K562 (cell line): ENCODE results near the gene DHRS13. TPM values are rescaled to one million over a fixed set of nuclear protein-coding genes. Genes with fewer than 3 reads are reported as not detected.
A peak's percentile ranks its signal among the peaks of the same experiment; 100 is the strongest.
"Not testable (repeated sequence)": the region's sequence is repeated elsewhere in the genome, so short reads cannot be mapped to it uniquely, and the experiment has no call there.

Source experiments
- ATAC-seq: fragments of 200-7000 bp; cut with Tn5 transposase; 3 replicates; pipeline ENCODE4 v1.9.1; 2020; ENCODE audit warnings: moderate library complexity
- BruUV-seq: library from RNA; stranded (reverse); fragments of 400-500 nt; replicated peaks from 2 replicates; lab custom pipeline; 2021; lab: Mats Ljungman, UMichigan
- CTCF ChIA-PET: fragments of 300-600 bp; formaldehyde crosslinking; extraction: SDS; loops from one replicate; lab custom pipeline; 2021; ENCODE audit warnings: low intra/inter-chr PET ratio; lab: Yijun Ruan, JAX
- POLR2A ChIA-PET: fragments of 300-600, 350-650 bp; sonication (Branson Sonifier 250); formaldehyde crosslinking; extraction: SDS; loops from one replicate; lab custom pipeline; 2021; ENCODE audit warnings: antibody characterized with exemption, inconsistent platforms; lab: Yijun Ruan, JAX
- DNase-seq, 4 experiments: peaks; one replicate each; pipeline versions ENCODE4 v3.0.0 to v3.0.0-alpha.2; 2011 to 2018; ENCODE audit warnings: low spot score in 3 of 4, mixed read lengths in 3 of 4; ENCODE audit errors: extremely low read depth in 1 of 4
- FAIRE-seq: peaks from 2 replicates; lab custom pipeline; 2011; peaks lifted over from hg19 to GRCh38; lab: Jason Lieb, UNC
- H2AFZ ChIP-seq: 2 replicates; pipeline ENCODE4 v1.6.0; 2011; ENCODE audit warnings: low read depth, low read length, control low read depth, inconsistent platforms
- H3K27ac ChIP-seq: fragments of 200-600 bp; 3 replicates; pipeline ENCODE4 v1.8.0; 2011; ENCODE audit warnings: low read depth, mild to moderate bottlenecking, control low read depth, inconsistent platforms, low read length, moderate library complexity, mixed read lengths; ENCODE audit errors: extremely low read depth
- H3K27me3 ChIP-seq, 2 experiments: fragments of 300-600 bp in 1 of 2; 2 replicates in 1 of 2; 3 replicates in 1 of 2; pipeline versions ENCODE4 v1.6.0 to v1.8.0; 2011; ENCODE audit warnings: inconsistent platforms in 2 of 2, low read length in 2 of 2, mild to moderate bottlenecking in 1 of 2, mixed read lengths in 1 of 2, moderate library complexity in 1 of 2; ENCODE audit not compliant: control insufficient read depth in 2 of 2, insufficient read depth in 2 of 2
- H3K36me3 ChIP-seq: fragments of 300-600 bp; 3 replicates; pipeline ENCODE4 v1.8.0; 2011; ENCODE audit warnings: mild to moderate bottlenecking, low read length, inconsistent platforms; ENCODE audit not compliant: control insufficient read depth, insufficient read depth
- H3K4me1 ChIP-seq, 2 experiments: fragments of 200-600 bp in 1 of 2; replicated peaks in 1 of 2; 2 replicates in 1 of 2; 3 replicates in 1 of 2; pipeline versions ENCODE4 v1.5.1 to v1.8.0; 2011; ENCODE audit warnings: inconsistent platforms in 2 of 2, low read length in 2 of 2, mild to moderate bottlenecking in 1 of 2, mixed read lengths in 1 of 2, moderate library complexity in 1 of 2; ENCODE audit not compliant: control insufficient read depth in 2 of 2, insufficient read depth in 2 of 2
- H3K4me2 ChIP-seq: 2 replicates; pipeline ENCODE4 v1.6.1; 2011; ENCODE audit warnings: low read length, control low read depth, inconsistent platforms, mixed read lengths; ENCODE audit not compliant: insufficient read depth
- H3K4me3 ChIP-seq: fragments of 200-600 bp; sonication (generic), shearing (Covaris generic); 2 replicates; pipeline ENCODE4 v1.5.1; 2016; ENCODE audit warnings: control low read depth, inconsistent platforms
- H3K79me2 ChIP-seq: fragments of 200-600 bp; 3 replicates; pipeline ENCODE4 v1.8.0; 2011; ENCODE audit warnings: low read length, inconsistent platforms; ENCODE audit not compliant: control insufficient read depth, insufficient read depth
- H3K9ac ChIP-seq, 2 experiments: 2 replicates each; pipeline versions ENCODE4 v1.6.0 to v1.6.1; 2011; ENCODE audit warnings: low read depth in 2 of 2, low read length in 2 of 2, control low read depth in 1 of 2, inconsistent platforms in 1 of 2, mild to moderate bottlenecking in 1 of 2, mixed read lengths in 1 of 2; ENCODE audit not compliant: insufficient read depth in 1 of 2
- H3K9me1 ChIP-seq: one replicate; pipeline ENCODE4 v1.6.0; 2011; ENCODE audit warnings: inconsistent platforms, mild to moderate bottlenecking, low read length, moderate library complexity; ENCODE audit not compliant: control insufficient read depth, insufficient read depth
- H3K9me3 ChIP-seq: replicated peaks from 2 replicates; pipeline ENCODE4 v1.5.1; 2011; ENCODE audit warnings: low read depth, low read length, inconsistent platforms; ENCODE audit not compliant: control insufficient read depth, insufficient read depth
- H4K20me1 ChIP-seq: replicated peaks from 2 replicates; pipeline ENCODE4 v1.6.1; 2011; ENCODE audit warnings: low read length, inconsistent platforms, mixed read lengths; ENCODE audit not compliant: control insufficient read depth, insufficient read depth
- ATF3 ChIP-seq, 2 experiments: fragments of 450-650 bp in 1 of 2; sonication (generic) in 1 of 2; formaldehyde crosslinking in 1 of 2; IDR thresholded peaks in 1 of 2; conservative IDR thresholded peaks in 1 of 2; 2 replicates each; pipeline versions ENCODE4 v1.6.1 to v1.8.1; 2016 to 2023; ENCODE audit warnings: mild to moderate bottlenecking in 2 of 2, moderate library complexity in 2 of 2, inconsistent platforms in 1 of 2, missing genetic modification reagents in 1 of 2
- ATF4 ChIP-seq: fragments of 450-650 bp; formaldehyde crosslinking; IDR thresholded peaks from 2 replicates; pipeline ENCODE4 v1.4.0; 2022; ENCODE audit warnings: mild to moderate bottlenecking, moderate library complexity
- CBX3 ChIP-seq, 2 experiments: IDR thresholded peaks; 1 replicate in 1 of 2; 2 replicates in 1 of 2; pipeline ENCODE4 v1.6.1; 2012; ENCODE audit warnings: inconsistent platforms in 2 of 2, low read length in 2 of 2, borderline replicate concordance in 1 of 2, control low read depth in 1 of 2
- CEBPB ChIP-seq: fragments of 450-650 bp; IDR thresholded peaks from 2 replicates; pipeline ENCODE4 v1.6.1; 2016; ENCODE audit warnings: missing genetic modification characterization, missing compliant biosample characterization
- CEBPG ChIP-seq, 3 experiments: fragments of 200-800 bp in 1 of 3; sonication (Bioruptor generic) in 1 of 3; sonication (generic) in 1 of 3; formaldehyde crosslinking in 1 of 3; IDR thresholded peaks in 2 of 3; conservative IDR thresholded peaks in 1 of 3; 2 replicates each; pipeline versions ENCODE4 v1.6.1 to v1.8.0; 2016 to 2022; ENCODE audit warnings: missing compliant biosample characterization in 2 of 3, missing genetic modification characterization in 2 of 3, mild to moderate bottlenecking in 1 of 3, missing genetic modification reagents in 1 of 3
- IRF9 ChIP-seq: fragments of 450-650 bp; IDR thresholded peaks from 2 replicates; pipeline ENCODE4 v1.6.1; 2016; ENCODE audit warnings: missing biosample characterization, missing genetic modification characterization
- PHF20 ChIP-seq: fragments of 450-650 bp; IDR thresholded peaks from 2 replicates; pipeline ENCODE4 v1.6.1; 2018; ENCODE audit not compliant: partially characterized antibody
- SMAD4 ChIP-seq: fragments of 250-450 bp; sonication (Bioruptor Pico); conservative IDR thresholded peaks from 2 replicates; pipeline ENCODE4 v1.8.0; 2021; ENCODE audit warnings: inconsistent platforms, mild to moderate bottlenecking, moderate library complexity
- SMARCA4 ChIP-seq: fragments of 450-650 bp; IDR thresholded peaks from 2 replicates; pipeline ENCODE4 v1.6.1; 2016
- TRIM24 ChIP-seq, 2 experiments: fragments of 450-650 bp; IDR thresholded peaks; 2 replicates each; pipeline ENCODE4 v1.6.1; 2016
- TRIM28 ChIP-seq: fragments of 450-650 bp; IDR thresholded peaks from 2 replicates; pipeline ENCODE4 v1.6.1; 2017
- ZEB2 ChIP-seq: fragments of 450-650 bp; IDR thresholded peaks from 2 replicates; pipeline ENCODE4 v1.6.1; 2016
- ZNF316 ChIP-seq: fragments of 450-650 bp; IDR thresholded peaks from 2 replicates; pipeline ENCODE4 v1.6.1; 2016
- WGBS: fragments of 100-300 bp; shearing (Covaris generic); methylation state at CpG from one replicate; pipeline ENCODE4 v1.1.6; 2016; ENCODE audit warnings: low coverage, mixed read lengths; ENCODE audit not compliant: insufficient coverage; ENCODE audit errors: missing lambda C conversion rate; 5-methylcytosine and 5-hydroxymethylcytosine counted together
- in situ Hi-C: fragments of 300-500 bp; cut with MboI; formaldehyde crosslinking; loops from 4 replicates; pipeline ENCODE4 v1.15.0; 2018; ENCODE audit warnings: inconsistent platforms, mixed read lengths
- intact Hi-C: fragments of 100-400 bp; cut with micrococcal nuclease; formaldehyde crosslinking; loops from 2 replicates; pipeline ENCODE4 v1.14.2; 2022
- polyA plus RNA-seq, 8 experiments: library from polyadenylated mRNA; depleted of rRNA in 4 of 8; stranded (reverse) in 5 of 8; unstranded in 3 of 8; fragments of >200 nt; fragmentation: Nextera tagmentation in 2 of 8; fragmentation: Illumina TruSeq in 1 of 8; extraction: Ambion mirVana in 2 of 8; extraction: Trizol in 1 of 8; gene quantifications; 2 replicates each; pipeline versions ENCODE4 v1.2.1 to v1.2.3, GENCODE V29; 2011 to 2014; ENCODE audit warnings: inconsistent platforms in 1 of 8, missing spikeins in 1 of 8
- total RNA-seq, 7 experiments: library from RNA; depleted of rRNA in 6 of 7; stranded (reverse); fragments of >200 nt in 6 of 7; fragmentation: Illumina TruSeq in 2 of 7; extraction: Trizol in 2 of 7; gene quantifications; 2 replicates each; pipeline versions ENCODE4 v1.2.1 to v1.2.3, GENCODE V29; 2011 to 2021; ENCODE audit warnings: low replicate concordance in 1 of 7
- TF ChIP-seq, protein P1 (sequence below): fragments of 450-650 bp; IDR thresholded peaks from 2 replicates; pipeline ENCODE4 v1.6.1; 2018; ENCODE audit warnings: mild to moderate bottlenecking, low read depth; ENCODE audit not compliant: partially characterized antibody

The DHRS13 gene
- total and polyA plus RNA-seq, 9 of the 15 experiments (the other 6 are each of a cell fraction or from before 2014, with no cell fraction given) = 0.32 to 52.3 (median 34.3) TPM; not detected in 1

- in situ Hi-C loops; BruUV-seq; H3K9me1 ChIP-seq; H2AFZ ChIP-seq; CTCF ChIA-PET; intact Hi-C loops; ATAC-seq; H3K79me2 ChIP-seq; H3K27me3 ChIP-seq; H3K9me3 ChIP-seq; H3K9ac ChIP-seq; DNase-seq; H3K27ac ChIP-seq; H3K4me3 ChIP-seq; FAIRE-seq; H3K4me2 ChIP-seq; H4K20me1 ChIP-seq; TF ChIP-seq ATF3 (CRISPR knock-in tag; conservative IDR thresholded peaks at IDR 0.05): not testable (repeated sequence)
- 92% methylated on average over 6 of the region's 6 CpGs for WGBS
- peak in 1 of 2 experiments; percentile 72; a peak in 1 of 3 replicates for TF ChIP-seq CBX3 (IDR thresholded peaks at IDR 0.05; ENCODE audit: borderline replicate concordance in 1 of 2, low read length in 2 of 2)
- 0 out of 2 replicates have a peak, but pooled peaks have one; percentile 56 for TF ChIP-seq IRF9
- TF ChIP-seq SMARCA4 = peak; percentile 18; the same call in 1 of the 2 replicates
- TF ChIP-seq TRIM28 = peak; percentile 41; the same call in 1 of the 2 replicates
- 0 out of 2 replicates have a peak, but pooled peaks have one; percentile 29 for TF ChIP-seq ATF4
- TF ChIP-seq PHF20 = peak; percentile 17
- peak; percentile 89 for TF ChIP-seq CEBPB (tag)
- TF ChIP-seq ZEB2 = 0 out of 2 replicates have a peak, but pooled peaks have one; percentile 25
- peak; percentile 69 for TF ChIP-seq CEBPG (CRISPR knock-in tag; IDR thresholded peaks at IDR 0.05)
- TF ChIP-seq CEBPG (tag; conservative IDR thresholded peaks at IDR 0.05 in 1 of 2, IDR thresholded peaks at IDR 0.05 in 1 of 2) = peak; percentile 58 to 93; a peak in 3 of 4 replicates
- TF ChIP-seq SMAD4 (CRISPR knock-in tag) = 0 out of 2 replicates have a peak, but pooled peaks have one; percentile 9
- TF ChIP-seq, protein P1, sequence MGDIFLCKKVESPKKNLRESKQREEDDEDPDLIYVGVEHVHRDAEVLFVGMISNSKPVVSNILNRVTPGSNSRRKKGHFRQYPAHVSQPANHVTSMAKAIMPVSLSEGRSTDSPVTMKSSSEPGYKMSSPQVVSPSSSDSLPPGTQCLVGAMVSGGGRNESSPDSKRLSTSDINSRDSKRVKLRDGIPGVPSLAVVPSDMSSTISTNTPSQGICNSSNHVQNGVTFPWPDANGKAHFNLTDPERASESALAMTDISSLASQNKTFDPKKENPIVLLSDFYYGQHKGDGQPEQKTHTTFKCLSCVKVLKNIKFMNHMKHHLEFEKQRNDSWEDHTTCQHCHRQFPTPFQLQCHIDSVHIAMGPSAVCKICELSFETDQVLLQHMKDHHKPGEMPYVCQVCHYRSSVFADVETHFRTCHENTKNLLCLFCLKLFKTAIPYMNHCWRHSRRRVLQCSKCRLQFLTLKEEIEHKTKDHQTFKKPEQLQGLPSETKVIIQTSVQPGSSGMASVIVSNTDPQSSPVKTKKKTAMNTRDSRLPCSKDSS = peak; percentile 82
- TF ChIP-seq ZNF316 = peak; percentile 1; the same call in 1 of the 2 replicates
- TF ChIP-seq TRIM24 (IDR thresholded peaks at IDR 0.05) = peak; percentile 90 to 94
- peak; percentile 94 for TF ChIP-seq ATF3 (IDR thresholded peaks at IDR 0.05)
- H3K4me1 ChIP-seq = peaks cover 45 to 48% of the 10 kb centered on the region in 2 experiments
- POLR2A ChIA-PET = interaction anchor here (1.1 kb wide), 2 partner anchors 52 to 151 kb away, joined by 3 read pairs; partner anchors contain the start of gene TLCD1
- peaks cover 43% of the 10 kb centered on the region for H3K36me3 ChIP-seq
These were observed 25.6 kb downstream of the DHRS13 start for GRCh38 chr17:28877150-28877711.
